Measurements from ENCODE around the gene EPN1.
"Not testable (repeated sequence)": the region's sequence is repeated elsewhere in the genome, so short reads cannot be mapped to it uniquely, and the experiment has no call there.

EPN1 gene

DNA sequence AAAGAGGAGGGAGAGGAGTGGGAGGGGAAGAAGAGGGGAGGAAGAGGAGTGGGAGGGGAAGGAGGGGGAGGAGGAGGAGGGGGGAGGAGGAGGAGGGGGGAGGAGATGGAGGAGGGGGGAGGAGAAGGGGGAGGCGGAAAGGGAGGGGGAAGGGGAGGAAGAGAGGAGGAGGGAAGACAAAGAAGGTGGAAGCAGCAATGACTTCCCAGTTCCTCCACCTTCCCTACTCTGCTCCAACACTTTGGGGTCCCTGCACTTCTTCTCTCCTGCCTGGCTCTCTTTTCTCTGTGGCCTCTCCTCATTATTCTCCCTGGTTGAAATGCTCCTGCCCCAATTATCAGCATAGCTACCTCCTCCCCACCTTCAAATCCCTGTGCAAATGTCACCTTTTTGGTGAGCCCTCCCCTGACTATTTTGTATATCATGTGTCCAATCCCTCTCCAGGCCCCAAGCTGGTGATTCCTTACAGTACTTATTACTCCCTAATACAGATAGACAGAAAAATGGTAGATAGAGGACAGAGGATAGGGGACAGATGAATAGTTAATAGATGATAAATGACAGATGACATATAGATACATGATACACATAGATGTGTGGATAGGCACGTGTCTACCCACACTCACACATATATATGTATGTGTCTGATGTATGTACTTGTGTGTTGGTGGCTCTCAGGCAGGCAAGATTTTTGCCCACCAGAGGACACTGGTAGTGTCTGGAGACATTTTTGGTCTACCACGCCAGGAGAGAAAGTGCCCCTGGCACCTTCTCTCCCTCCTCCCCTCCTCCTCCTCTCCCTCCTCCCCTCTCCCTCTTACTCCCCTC is 38.0 kb downstream of the EPN1 start:
- Histone ChIP-seq H3K4me2 (ENCODE audit: low read length) (no peak overlapping the region), H2AFZ (no peak overlapping the region), H3K27me3 (ENCODE audit: control insufficient read depth, insufficient read depth, low read length) (no peaks in the 10 kb centered on the region), H3K9me3 (ENCODE audit: control insufficient read depth, low read length) (no peaks in the 10 kb centered on the region), H3K36me3 (ENCODE audit: control insufficient read depth, insufficient read depth, low read length) (no peaks in the 10 kb centered on the region), H3K4me3 (ENCODE audit: low read depth, low read length) (no peak overlapping the region), H3K27ac (no peak overlapping the region), H3K79me2 (no peaks in the 10 kb centered on the region), H3K4me1 (no peaks in the 10 kb centered on the region), H3K9ac (no peak overlapping the region)
- TF ChIP-seq, protein P1, sequence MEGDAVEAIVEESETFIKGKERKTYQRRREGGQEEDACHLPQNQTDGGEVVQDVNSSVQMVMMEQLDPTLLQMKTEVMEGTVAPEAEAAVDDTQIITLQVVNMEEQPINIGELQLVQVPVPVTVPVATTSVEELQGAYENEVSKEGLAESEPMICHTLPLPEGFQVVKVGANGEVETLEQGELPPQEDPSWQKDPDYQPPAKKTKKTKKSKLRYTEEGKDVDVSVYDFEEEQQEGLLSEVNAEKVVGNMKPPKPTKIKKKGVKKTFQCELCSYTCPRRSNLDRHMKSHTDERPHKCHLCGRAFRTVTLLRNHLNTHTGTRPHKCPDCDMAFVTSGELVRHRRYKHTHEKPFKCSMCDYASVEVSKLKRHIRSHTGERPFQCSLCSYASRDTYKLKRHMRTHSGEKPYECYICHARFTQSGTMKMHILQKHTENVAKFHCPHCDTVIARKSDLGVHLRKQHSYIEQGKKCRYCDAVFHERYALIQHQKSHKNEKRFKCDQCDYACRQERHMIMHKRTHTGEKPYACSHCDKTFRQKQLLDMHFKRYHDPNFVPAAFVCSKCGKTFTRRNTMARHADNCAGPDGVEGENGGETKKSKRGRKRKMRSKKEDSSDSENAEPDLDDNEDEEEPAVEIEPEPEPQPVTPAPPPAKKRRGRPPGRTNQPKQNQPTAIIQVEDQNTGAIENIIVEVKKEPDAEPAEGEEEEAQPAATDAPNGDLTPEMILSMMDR (IDR thresholded peaks at IDR 0.05) = no peak

DNA sequence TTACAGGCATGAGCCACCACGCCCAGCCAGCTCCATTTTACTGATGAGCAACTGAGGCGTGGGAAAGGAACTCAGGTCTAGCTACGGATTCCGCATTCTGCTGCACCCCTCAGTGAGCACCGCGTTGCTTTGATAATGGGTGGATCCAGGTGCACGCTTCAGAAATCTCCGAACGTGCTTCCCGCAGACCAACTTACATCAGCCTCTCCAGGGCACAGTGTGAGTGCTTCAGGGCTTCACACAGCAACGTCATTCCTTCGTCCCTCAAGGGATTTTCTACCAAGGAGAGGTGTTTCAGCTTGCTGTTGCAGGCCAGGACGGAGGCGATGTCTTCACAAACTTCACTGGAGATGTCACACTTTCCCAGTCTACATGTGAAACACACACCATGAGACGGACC is 41.5 kb downstream of the EPN1 start:
- Histone ChIP-seq H3K27ac (no peak overlapping the region), H3K79me2 (no peaks in the 10 kb centered on the region), H3K4me1 (no peaks in the 10 kb centered on the region), H2AFZ (no peak overlapping the region), H3K4me3 (ENCODE audit: low read depth, low read length) (no peak overlapping the region), H3K9me3 (ENCODE audit: control insufficient read depth, low read length) (peaks cover 3% of the 10 kb centered on the region), H3K4me2 (ENCODE audit: low read length) (no peak overlapping the region), H3K9ac (no peak overlapping the region), H3K36me3 (ENCODE audit: control insufficient read depth, insufficient read depth, low read length) (no peaks in the 10 kb centered on the region), H3K27me3 (ENCODE audit: control insufficient read depth, insufficient read depth, low read length) (no peaks in the 10 kb centered on the region)
- TF ChIP-seq, protein P1 (IDR thresholded peaks at IDR 0.05) = no peak

DNA sequence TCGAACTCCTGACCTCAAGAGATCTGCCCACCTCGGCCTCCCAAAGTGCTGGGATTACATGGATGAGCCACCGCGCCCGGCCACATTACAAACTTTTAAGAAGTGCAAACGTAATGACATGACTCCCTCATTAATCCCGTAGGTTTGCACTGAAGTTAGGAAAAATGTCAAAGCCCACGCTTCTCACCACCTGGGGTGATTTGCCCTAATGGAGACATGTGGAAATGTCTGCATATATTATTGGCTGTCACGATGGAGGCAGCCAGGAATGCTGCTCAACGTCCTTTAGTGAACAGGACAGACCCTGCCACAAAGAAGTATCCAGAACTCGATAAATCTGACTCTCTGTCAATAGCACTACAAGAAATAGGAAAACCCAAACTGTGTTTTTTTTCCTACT is 42.2 kb downstream of the EPN1 start:
- no peaks in the 10 kb centered on the region for H3K36me3 ChIP-seq (ENCODE audit: control insufficient read depth, insufficient read depth, low read length)
- no peak overlapping the region for H3K9ac ChIP-seq
- H3K4me3 ChIP-seq (ENCODE audit: low read depth, low read length) = no peak overlapping the region
- H3K27me3 ChIP-seq (ENCODE audit: control insufficient read depth, insufficient read depth, low read length) = no peaks in the 10 kb centered on the region
- no peaks in the 10 kb centered on the region for H3K4me1 ChIP-seq
- no peak overlapping the region for H3K4me2 ChIP-seq (ENCODE audit: low read length)
- H3K79me2 ChIP-seq = no peaks in the 10 kb centered on the region
- TF ChIP-seq, protein P1 (IDR thresholded peaks at IDR 0.05) = no peak
- H3K9me3 ChIP-seq (ENCODE audit: control insufficient read depth, low read length) = peaks cover 3% of the 10 kb centered on the region
- H2AFZ ChIP-seq = no peak overlapping the region
- H3K27ac ChIP-seq = no peak overlapping the region

DNA sequence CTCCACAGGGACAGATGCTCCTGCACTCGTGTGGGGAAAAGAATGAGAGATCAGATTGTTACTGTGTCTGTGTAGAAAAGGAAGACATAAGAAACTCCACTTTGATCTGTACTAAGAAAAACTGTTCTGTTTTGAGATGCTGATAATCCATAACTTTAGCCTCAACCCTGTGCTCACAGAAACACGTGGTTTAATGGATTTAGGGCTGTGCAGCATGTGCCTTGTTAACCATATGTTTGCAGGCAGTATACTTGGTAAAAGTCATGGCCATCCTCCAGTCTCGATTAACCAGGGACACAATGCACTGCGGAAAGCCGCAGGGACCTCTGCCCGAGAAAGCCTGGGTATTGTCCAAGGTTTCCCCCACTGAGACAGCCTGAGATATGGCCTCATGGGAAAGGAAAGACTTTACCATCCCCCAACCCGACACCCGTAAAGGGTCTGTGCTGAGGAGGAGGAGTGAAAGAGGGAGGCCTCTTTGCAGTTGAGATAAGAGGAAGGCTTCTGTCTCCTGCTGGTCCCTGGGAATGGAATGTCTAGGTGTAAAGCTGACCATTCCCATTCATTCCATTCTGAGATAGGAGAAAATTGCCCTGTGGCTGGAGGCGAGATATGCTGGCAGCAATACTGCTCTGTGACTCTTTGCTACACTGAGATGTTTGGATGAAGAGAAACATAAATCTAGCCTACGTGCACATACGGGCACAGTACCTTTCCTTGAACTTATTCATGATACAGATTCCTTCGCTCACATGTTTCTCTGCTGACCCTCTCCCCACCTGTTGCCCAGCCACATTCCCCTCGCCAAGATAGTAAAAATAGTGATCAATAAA is 43.1 kb downstream of the EPN1 start:
- H3K4me2 ChIP-seq (ENCODE audit: low read length); H3K79me2 ChIP-seq; H3K9ac ChIP-seq; H2AFZ ChIP-seq; H3K4me3 ChIP-seq (ENCODE audit: low read depth, low read length); H3K4me1 ChIP-seq; H3K36me3 ChIP-seq (ENCODE audit: control insufficient read depth, insufficient read depth, low read length); H3K27ac ChIP-seq; H3K9me3 ChIP-seq (ENCODE audit: control insufficient read depth, low read length); H3K27me3 ChIP-seq (ENCODE audit: control insufficient read depth, insufficient read depth, low read length): not testable (repeated sequence)

DNA sequence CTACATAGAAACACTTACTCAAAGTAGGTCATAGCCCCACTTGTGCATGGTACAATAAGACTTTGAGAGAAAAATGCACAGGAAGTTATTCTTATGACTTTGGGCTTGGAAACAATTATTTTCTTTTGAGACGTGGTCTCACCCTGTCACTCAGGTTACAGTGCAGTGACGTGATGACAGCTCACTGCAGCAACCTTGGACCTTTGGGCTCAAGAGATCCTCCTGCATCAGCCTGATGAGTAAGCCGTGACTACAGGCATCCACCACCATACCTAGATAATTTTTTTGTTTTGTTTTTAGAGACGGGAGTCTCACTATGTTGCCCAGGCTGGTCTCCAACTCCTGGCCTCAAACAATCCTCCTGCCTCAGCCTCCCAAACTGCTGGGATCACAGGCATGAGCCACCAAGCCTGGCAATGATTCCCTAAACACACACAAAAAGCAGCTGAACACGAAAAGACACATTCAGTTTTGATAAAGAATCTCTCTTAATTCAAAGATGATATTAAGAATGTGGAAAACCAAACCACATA is 45.3 kb downstream of the EPN1 start:
- Histone ChIP-seq H3K36me3 (ENCODE audit: control insufficient read depth, insufficient read depth, low read length) (no peaks in the 10 kb centered on the region), H3K4me1 (no peaks in the 10 kb centered on the region), H3K9me3 (ENCODE audit: control insufficient read depth, low read length) (peaks cover 3% of the 10 kb centered on the region), H3K4me3 (ENCODE audit: low read depth, low read length) (no peak overlapping the region), H3K79me2 (no peaks in the 10 kb centered on the region), H3K4me2 (ENCODE audit: low read length) (no peak overlapping the region), H3K9ac (no peak overlapping the region), H3K27ac (no peak overlapping the region), H2AFZ (no peak overlapping the region), H3K27me3 (ENCODE audit: control insufficient read depth, insufficient read depth, low read length) (no peaks in the 10 kb centered on the region)
- TF ChIP-seq, protein P1 (IDR thresholded peaks at IDR 0.05) = no peak

Measured in parathyroid adenoma (tissue), 2 donors.